SH-SY5Y (cell line): ENCODE data around the gene MAGEB17.

Source experiments
- GATA2 ChIP-seq: IDR thresholded peaks from 2 replicates; pipeline ENCODE4 v1.6.1; 2011; ENCODE audit warnings: mild to moderate bottlenecking, low read depth, low read length
- GATA3 ChIP-seq: IDR thresholded peaks from 2 replicates; pipeline ENCODE4 v1.6.1; 2011; ENCODE audit warnings: low read depth, mild to moderate bottlenecking, low read length, moderate library complexity

The MAGEB17 gene

GRCh38 chrX:16141422-16142245 is 25.6 kb upstream of the MAGEB17 start:
- TF ChIP-seq GATA2 (no peak), GATA3 (no peak)

DNA sequence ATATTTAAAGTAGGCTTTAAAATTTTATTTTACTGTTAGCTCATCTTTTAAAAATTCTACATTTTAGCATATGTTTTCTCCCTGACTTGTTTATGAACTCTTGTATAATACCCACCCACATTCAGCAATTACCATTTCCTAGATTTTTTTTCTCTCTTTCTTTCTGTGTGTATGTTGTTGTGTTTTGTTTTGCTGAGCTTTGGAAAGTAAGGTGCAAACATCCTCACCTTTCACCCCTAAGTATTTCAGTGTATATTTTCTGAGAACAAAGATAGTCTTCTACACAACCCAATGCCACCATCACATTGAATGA is 25.1 kb upstream of the MAGEB17 start:
- no peak for TF ChIP-seq GATA3
- no peak for TF ChIP-seq GATA2

- no peak for TF ChIP-seq GATA2
- TF ChIP-seq GATA3 = no peak
Measured at GRCh38 chrX:16143968-16144367, 23.3 kb upstream of the MAGEB17 start.

- TF ChIP-seq GATA3 = no peak
- TF ChIP-seq GATA2 = no peak
Measured at GRCh38 chrX:16144420-16144819, 22.9 kb upstream of the MAGEB17 start.

DNA sequence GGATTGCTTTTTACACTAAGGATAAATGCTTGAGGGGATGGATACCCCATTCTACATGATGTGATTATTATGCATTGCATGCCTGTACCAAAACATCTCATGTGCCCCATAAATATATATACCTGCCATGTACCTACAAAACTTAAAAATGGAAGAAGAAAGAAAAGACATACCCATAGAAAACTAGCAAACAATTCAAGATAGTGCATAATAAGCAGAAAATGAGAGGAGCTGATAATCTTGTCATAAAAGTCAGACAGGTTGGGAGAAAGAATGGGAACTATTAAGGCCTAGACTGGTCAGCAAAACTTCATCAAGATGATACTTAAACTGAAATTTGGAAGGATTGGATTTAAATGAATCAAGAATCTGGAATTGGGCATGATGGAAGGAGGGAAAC is 21.6 kb upstream of the MAGEB17 start:
- TF ChIP-seq GATA3 (no peak), GATA2 (no peak)

GRCh38 chrX:16148896-16149295 is 18.4 kb upstream of the MAGEB17 start:
- TF ChIP-seq GATA3 = no peak
- no peak for TF ChIP-seq GATA2

DNA sequence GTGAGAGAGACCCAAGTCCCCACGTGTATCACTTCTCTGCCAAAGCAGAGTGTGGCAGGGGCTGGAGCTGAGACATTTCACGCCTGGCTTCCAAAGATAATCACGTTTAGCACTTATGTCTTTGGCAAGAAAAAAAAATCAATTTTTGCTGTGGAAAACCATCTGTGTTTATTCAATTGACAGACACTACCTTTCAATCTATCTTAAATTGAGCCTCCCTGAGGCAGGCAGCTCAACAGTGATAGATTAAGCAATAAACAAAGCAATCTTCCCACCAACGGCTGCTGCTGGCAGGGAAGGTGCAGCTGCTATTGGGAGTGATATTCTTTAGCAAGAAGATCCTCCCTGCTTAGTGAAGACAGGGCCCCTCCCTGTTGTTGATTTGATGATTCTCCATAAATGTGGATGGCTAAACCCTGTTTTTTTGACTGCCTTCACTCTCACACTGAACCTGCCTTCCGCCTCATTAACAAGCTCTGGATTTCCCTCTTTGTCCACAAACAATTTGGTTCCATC is 11.6 kb upstream of the MAGEB17 start:
- TF ChIP-seq GATA3 = no peak
- TF ChIP-seq GATA2 = no peak

GRCh38 chrX:16156692-16157331 is 10.5 kb upstream of the MAGEB17 start:
- no peak for TF ChIP-seq GATA2

DNA sequence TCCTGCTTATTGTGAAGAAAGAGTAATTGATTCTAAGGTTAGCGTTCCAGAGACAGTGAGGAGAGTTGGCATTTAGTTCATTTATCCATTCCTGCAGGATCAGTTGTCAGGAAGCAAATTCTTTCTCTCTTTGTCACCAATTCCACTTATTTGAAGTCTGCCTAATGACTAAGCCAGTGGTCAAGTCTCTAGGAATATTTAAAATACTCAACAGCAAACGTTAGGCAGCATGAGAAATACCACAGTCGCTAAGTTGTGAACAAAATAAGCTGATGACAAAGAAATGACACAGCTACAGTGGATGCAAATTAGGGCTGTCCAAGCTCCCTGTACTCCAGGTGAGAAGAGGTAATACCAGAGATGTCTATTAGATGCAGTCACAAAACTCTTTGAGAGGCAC is 6.6 kb upstream of the MAGEB17 start:
- TF ChIP-seq GATA3 (no peak), GATA2 (no peak)

DNA sequence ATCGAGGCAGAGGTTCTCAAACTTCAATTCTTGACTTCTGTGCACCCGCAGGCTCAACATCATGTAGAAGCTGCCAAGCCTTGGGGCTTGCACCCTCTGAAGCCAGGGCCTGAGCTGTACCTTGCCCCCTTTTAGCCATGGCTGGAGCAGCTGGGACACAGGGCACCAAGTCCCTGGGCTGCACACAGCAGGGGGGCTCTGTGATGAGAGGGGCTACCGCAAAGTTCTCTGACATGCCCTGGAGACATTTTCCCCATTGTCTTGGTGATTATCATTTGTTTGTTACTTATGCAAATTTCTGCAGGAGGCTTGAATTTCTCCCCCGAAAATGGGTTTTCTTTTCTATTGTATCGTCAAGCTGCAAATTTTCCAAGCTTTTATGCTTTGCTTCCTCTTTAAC is 4.9 kb upstream of the MAGEB17 start:
- no peak for TF ChIP-seq GATA2
- TF ChIP-seq GATA3 = no peak

DNA sequence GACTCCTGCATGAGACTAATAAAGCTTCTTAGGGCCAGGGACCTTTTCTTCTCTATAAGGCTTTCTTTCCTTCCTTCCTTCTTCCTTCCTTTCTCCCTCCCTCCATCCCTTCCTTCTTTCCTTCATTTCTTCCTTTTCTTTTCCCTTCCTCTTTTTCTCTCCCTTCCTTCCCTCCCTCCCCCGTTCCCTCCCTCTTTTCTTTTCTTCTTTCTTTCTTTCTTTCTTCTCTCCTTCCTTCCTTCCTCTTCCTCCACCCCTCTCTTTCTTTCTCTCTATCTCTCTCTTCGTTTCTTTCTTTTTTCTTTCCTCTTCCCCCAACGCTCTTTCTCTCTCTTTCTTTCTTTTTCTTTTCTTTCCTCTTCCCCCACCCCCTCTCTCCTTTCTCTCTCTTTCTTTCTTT is 2.5 kb upstream of the MAGEB17 start:
- TF ChIP-seq GATA2 = no peak
- TF ChIP-seq GATA3 = no peak

GRCh38 chrX:16171039-16171438 is 3.8 kb downstream of the MAGEB17 start:
- TF ChIP-seq GATA3 (no peak), GATA2 (no peak)

GRCh38 chrX:16171944-16172343 is 4.7 kb downstream of the MAGEB17 start:
- TF ChIP-seq GATA2 = no peak
- no peak for TF ChIP-seq GATA3

DNA sequence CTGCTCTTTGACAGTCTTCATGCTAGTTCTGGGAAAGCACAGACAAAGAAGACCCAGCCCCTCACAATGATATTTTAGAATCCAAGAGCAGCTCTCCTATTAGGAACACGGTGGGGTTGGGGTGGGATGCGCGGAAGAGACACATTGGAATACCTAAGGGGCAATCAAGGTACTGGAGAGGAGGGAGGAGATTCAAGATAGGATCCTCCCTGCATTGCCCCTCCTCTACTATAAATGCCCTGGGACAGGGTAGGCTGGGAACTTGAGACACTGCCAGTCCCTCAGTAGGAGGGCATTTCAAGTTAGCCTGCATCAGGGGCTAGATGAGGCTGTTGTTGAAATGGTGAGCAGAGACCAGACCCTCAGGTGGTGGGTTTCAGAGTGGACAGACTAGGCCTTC is 5.1 kb downstream of the MAGEB17 start:
- no peak for TF ChIP-seq GATA3
- TF ChIP-seq GATA2 = no peak

DNA sequence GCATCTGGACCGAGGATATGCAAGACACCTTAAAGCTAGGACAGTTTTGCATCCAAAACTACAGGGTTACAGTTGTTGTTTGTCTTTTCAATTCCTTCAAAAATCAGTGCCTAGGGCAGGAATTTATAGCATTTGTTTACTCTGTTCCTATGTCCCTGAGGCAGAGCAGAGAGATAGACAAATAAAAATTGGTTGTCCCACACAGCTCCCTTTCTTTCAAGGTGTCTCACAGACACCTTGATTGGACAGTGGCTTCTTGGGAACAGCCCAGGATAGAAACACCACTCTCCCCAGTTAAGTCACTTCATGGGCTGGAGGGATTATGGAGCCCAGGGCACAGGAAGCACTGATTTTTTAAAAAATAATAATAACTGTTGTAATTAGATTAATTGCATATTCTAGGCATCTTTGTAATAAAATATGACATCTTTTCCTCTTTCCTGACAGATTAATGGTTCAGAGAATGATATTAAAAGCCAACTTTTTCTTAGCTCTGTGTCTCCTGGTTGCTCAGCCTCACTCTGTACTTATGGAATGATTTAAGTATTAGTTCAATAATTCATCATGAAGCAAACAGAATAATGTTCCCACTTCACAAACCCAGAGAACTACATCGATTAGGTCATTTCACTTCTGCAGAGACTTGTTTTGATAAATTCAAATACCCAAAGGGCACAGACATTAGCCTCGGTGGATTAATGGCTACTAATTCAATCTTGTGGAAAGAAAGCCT is 8.2 kb downstream of the MAGEB17 start:
- TF ChIP-seq GATA3 = no peak
- TF ChIP-seq GATA2 = no peak

DNA sequence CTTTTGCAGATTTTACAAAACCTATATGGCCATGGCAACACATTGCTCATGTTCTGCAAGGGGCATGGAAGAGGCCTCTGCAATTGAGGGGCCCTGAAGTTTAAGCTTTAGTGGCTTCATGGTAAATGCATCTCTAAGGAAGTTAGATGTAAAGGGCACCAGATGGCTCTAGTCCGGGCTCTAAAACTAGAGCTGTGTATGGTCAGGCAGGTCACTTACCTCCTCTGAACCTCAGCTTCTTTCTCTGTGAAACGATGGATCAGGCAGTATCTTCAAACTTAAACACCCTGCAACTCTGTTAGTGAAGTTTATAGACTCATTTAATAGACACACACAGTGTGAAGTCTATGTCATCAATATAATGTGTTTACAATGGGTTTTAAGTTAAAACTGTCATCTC is 10.0 kb downstream of the MAGEB17 start:
- TF ChIP-seq GATA3 (no peak), GATA2 (no peak)

- TF ChIP-seq GATA3 = no peak
- no peak for TF ChIP-seq GATA2
Measured at GRCh38 chrX:16185725-16186136, 18.4 kb downstream of the MAGEB17 start.
